HCT116 (cell line): Measurements from ENCODE around the gene NFIC. TPM values are rescaled to one million over a fixed set of nuclear protein-coding genes. Genes with fewer than 3 reads are reported as not detected.

Experiments
- ATAC-seq: fragments of 200-7000 bp; cut with Tn5 transposase; 2 replicates; pipeline ENCODE4 v1.9.1; 2020; ENCODE audit warnings: mild to moderate bottlenecking, moderate library complexity
- BruUV-seq: library from RNA; stranded (reverse); fragments of 400-500 nt; replicated peaks from 2 replicates; lab custom pipeline; 2021; lab: Mats Ljungman, UMichigan
- CTCF ChIA-PET: fragments of 300-600 bp; sonication (Branson Sonifier 250); formaldehyde crosslinking; loops from one replicate; lab custom pipeline; 2021; ENCODE audit warnings: antibody characterized with exemption; lab: Charles Lee
- POLR2A ChIA-PET: fragments of 300-600, 350-600 bp; sonication (Branson Sonifier 250); formaldehyde crosslinking; loops from one replicate; lab custom pipeline; 2021; ENCODE audit warnings: antibody characterized with exemption; lab: Charles Lee
- RAD21 ChIA-PET, 2 experiments: fragments of 300-600 bp; sonication (Branson Sonifier 250); formaldehyde crosslinking; loops; one replicate each; lab custom pipeline; 2023; ENCODE audit warnings: low total read pairs in 2 of 2; ENCODE audit not compliant: uncharacterized antibody in 2 of 2, unreplicated experiment in 2 of 2, low non-redundant PET in 1 of 2; lab: Charles Lee
- DNase-seq: peaks from one replicate; pipeline ENCODE4 v3.0.0-alpha.2; 2010; ENCODE audit warnings: low read depth, low spot score
- H2AFZ ChIP-seq: fragments of 200-600 bp; shearing (Covaris generic), sonication (generic); 2 replicates; pipeline ENCODE4 v1.6.1; 2017; ENCODE audit warnings: low read depth, mixed run types, mixed read lengths, antibody characterized with exemption, low read length; ENCODE audit not compliant: poor library complexity, severe bottlenecking
- H3K27ac ChIP-seq: 2 replicates; pipeline ENCODE4 v1.5.1; 2012; ENCODE audit warnings: low read depth, low read length
- H3K27me3 ChIP-seq: fragments of 200-600 bp; sonication (generic); 2 replicates; pipeline ENCODE4 v1.6.1; 2016; ENCODE audit warnings: mixed run types, low read length, mixed read lengths; ENCODE audit not compliant: insufficient read depth
- H3K36me3 ChIP-seq, 2 experiments: fragments of 200-500 bp in 1 of 2; fragments of 200-600 bp in 1 of 2; sonication (Bioruptor generic) in 1 of 2; sonication (generic) in 1 of 2; 2 replicates each; pipeline versions ENCODE4 v1.5.1 to v1.6.1; 2014 to 2016; ENCODE audit warnings: low read length in 2 of 2, inconsistent platforms in 1 of 2, mixed read lengths in 1 of 2, mixed run types in 1 of 2; ENCODE audit not compliant: insufficient read depth in 2 of 2, control insufficient read depth in 1 of 2
- H3K4me1 ChIP-seq, 2 experiments: fragments of 200-600 bp in 1 of 2; sonication (generic) in 1 of 2; 2 replicates each; pipeline versions ENCODE4 v1.5.1 to v1.6.1; 2012 to 2017; ENCODE audit warnings: low read length in 2 of 2, inconsistent platforms in 1 of 2, mild to moderate bottlenecking in 1 of 2, mixed read lengths in 1 of 2, mixed run types in 1 of 2, moderate library complexity in 1 of 2; ENCODE audit not compliant: insufficient read depth in 2 of 2, control insufficient read depth in 1 of 2
- H3K4me2 ChIP-seq: fragments of 200-600 bp; sonication (generic); 2 replicates; pipeline ENCODE4 v1.6.1; 2017; ENCODE audit warnings: mixed run types, low read length, mixed read lengths
- H3K4me3 ChIP-seq, 2 experiments: fragments of 200-600 bp in 1 of 2; sonication (generic) in 1 of 2; replicated peaks in 1 of 2; 2 replicates each; pipeline ENCODE4 v1.5.1; 2011 to 2016; ENCODE audit warnings: low read length in 2 of 2, control low read depth in 1 of 2, low read depth in 1 of 2, mild to moderate bottlenecking in 1 of 2, mixed read lengths in 1 of 2, mixed run types in 1 of 2
- H3K79me2 ChIP-seq: fragments of 200-600 bp; sonication (generic); 2 replicates; pipeline ENCODE4 v1.6.1; 2017; ENCODE audit warnings: mild to moderate bottlenecking, mixed run types, low read length, moderate library complexity, mixed read lengths; ENCODE audit not compliant: insufficient read depth
- H3K9ac ChIP-seq: fragments of 200-600 bp; sonication (generic); 2 replicates; pipeline ENCODE4 v1.6.1; 2016; ENCODE audit warnings: low read length, mixed read lengths
- H3K9me2 ChIP-seq: fragments of 200-600 bp; sonication (generic), shearing (Covaris generic); 2 replicates; pipeline ENCODE4 v1.6.1; 2017; ENCODE audit warnings: mixed run types, mild to moderate bottlenecking, moderate library complexity; ENCODE audit not compliant: insufficient read depth
- H3K9me3 ChIP-seq, 2 experiments: fragments of 200-500 bp in 1 of 2; fragments of 200-600 bp in 1 of 2; sonication (Bioruptor generic) in 1 of 2; sonication (generic) in 1 of 2; 2 replicates each; pipeline ENCODE4 v1.6.1; 2014 to 2017; ENCODE audit warnings: low read length in 2 of 2, mixed read lengths in 2 of 2, inconsistent platforms in 1 of 2, low read depth in 1 of 2, mild to moderate bottlenecking in 1 of 2, mixed run types in 1 of 2, moderate library complexity in 1 of 2; ENCODE audit not compliant: control insufficient read depth in 1 of 2, insufficient read depth in 1 of 2
- H4K20me1 ChIP-seq: fragments of 200-600 bp; sonication (generic), shearing (Covaris generic); 2 replicates; pipeline ENCODE4 v1.6.1; 2017; ENCODE audit warnings: mixed run types, mild to moderate bottlenecking, moderate library complexity; ENCODE audit not compliant: insufficient read depth
- CBX3 ChIP-seq: IDR thresholded peaks from 2 replicates; pipeline ENCODE4 v1.6.1; 2012; ENCODE audit warnings: low read depth
- EZH2 ChIP-seq: fragments of 200-600 bp; sonication (generic); IDR thresholded peaks from 2 replicates; pipeline ENCODE4 v1.6.1; 2017; ENCODE audit warnings: antibody characterized with exemption, mixed run types
- JUND ChIP-seq: IDR thresholded peaks from 2 replicates; pipeline ENCODE4 v1.6.1; 2012
- POLR2A ChIP-seq: IDR thresholded peaks from 2 replicates; pipeline ENCODE4 v1.7.0; 2011; ENCODE audit warnings: borderline replicate concordance; ENCODE audit not compliant: insufficient read depth, insufficient read length; ENCODE audit errors: extremely low read depth
- SP1 ChIP-seq: IDR thresholded peaks from 2 replicates; pipeline ENCODE4 v1.6.1; 2012; ENCODE audit warnings: low read depth
- SRF ChIP-seq: IDR thresholded peaks from 2 replicates; pipeline ENCODE4 v1.6.1; 2012; ENCODE audit warnings: low read depth
- intact Hi-C: fragments of 100-400 bp; cut with micrococcal nuclease; formaldehyde crosslinking; loops from 2 replicates; pipeline ENCODE4 v1.10.0; 2022
- total RNA-seq: library from RNA; stranded (reverse); gene quantifications from one replicate; pipeline ENCODE4 v1.2.1, GENCODE V29; 2021; ENCODE audit not compliant: unreplicated experiment
- TF ChIP-seq, protein P1 (sequence below): IDR thresholded peaks from 2 replicates; pipeline ENCODE4 v1.6.1; 2012
- TF ChIP-seq, protein P2 (sequence below): IDR thresholded peaks from 2 replicates; pipeline ENCODE4 v1.6.1; 2011; ENCODE audit warnings: mild to moderate bottlenecking, low read length, moderate library complexity; ENCODE audit not compliant: insufficient replicate concordance; ENCODE audit errors: extremely low read depth
- TF ChIP-seq, protein P3 (sequence below), 3 experiments: fragments of 200-600 bp in 1 of 3; sonication (generic) in 1 of 3; IDR thresholded peaks in 2 of 3; conservative IDR thresholded peaks in 1 of 3; 2 replicates each; pipeline ENCODE4 v1.5.1; 2012 to 2017; ENCODE audit warnings: low read depth in 2 of 3, low read length in 2 of 3, antibody characterized with exemption in 1 of 3, borderline replicate concordance in 1 of 3, control low read depth in 1 of 3, mild to moderate bottlenecking in 1 of 3, mixed read lengths in 1 of 3, mixed run types in 1 of 3, moderate library complexity in 1 of 3; ENCODE audit not compliant: insufficient read depth in 1 of 3

Gene NFIC
- total RNA-seq, 1 experiment from 2014 or later, result 116 TPM

DNA sequence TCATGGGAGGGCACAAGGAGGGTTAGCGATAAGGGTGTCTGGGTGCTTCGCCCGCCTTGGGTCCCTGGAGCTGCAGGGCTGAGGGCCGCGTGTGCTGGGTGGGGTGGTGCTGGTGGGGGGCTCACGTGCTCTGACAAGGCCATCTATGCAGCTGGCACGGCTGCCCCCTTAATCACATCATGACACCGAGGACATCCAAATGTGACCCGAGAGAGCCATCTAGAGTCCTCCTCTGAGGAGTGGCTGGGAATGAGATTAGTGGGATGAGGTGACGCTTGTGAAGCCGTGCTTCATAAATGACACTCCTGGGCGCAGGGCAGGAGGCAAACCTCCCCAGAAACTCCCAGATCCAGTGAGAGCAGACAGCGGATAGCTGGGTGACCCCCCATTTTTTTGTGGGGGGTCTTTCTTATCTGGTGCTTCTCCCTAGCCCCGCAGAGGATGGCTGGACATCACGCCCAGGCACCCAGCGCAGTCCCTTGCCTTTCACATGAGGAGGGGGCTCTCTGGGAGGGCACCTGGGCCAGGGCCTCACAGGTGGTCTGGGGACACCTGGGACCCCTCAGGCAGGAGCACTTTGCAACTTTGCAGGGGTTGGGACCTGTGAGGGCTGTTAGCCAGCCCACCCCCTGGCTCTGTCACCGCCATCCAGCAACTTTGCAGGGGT, 146.3 kb downstream of the NFIC start:
- intact Hi-C loops, result no loop called here
- POLR2A ChIA-PET, result no interaction called here
- no peaks in the 10 kb centered on the region for H3K9me2 ChIP-seq
- no peak overlapping the region for H3K4me2 ChIP-seq
- CTCF ChIA-PET, result no interaction called here
- H3K9me3 ChIP-seq, result no peaks in the 10 kb centered on the region
- RAD21 ChIA-PET, result no interaction called here
- TF ChIP-seq POLR2A (no peak), CBX3 (no peak), SRF (no peak), JUND (no peak), EZH2 (no peak), SP1 (no peak)
- TF ChIP-seq, protein P1, sequence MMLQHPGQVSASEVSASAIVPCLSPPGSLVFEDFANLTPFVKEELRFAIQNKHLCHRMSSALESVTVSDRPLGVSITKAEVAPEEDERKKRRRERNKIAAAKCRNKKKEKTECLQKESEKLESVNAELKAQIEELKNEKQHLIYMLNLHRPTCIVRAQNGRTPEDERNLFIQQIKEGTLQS, result no peak
- TF ChIP-seq, protein P2, sequence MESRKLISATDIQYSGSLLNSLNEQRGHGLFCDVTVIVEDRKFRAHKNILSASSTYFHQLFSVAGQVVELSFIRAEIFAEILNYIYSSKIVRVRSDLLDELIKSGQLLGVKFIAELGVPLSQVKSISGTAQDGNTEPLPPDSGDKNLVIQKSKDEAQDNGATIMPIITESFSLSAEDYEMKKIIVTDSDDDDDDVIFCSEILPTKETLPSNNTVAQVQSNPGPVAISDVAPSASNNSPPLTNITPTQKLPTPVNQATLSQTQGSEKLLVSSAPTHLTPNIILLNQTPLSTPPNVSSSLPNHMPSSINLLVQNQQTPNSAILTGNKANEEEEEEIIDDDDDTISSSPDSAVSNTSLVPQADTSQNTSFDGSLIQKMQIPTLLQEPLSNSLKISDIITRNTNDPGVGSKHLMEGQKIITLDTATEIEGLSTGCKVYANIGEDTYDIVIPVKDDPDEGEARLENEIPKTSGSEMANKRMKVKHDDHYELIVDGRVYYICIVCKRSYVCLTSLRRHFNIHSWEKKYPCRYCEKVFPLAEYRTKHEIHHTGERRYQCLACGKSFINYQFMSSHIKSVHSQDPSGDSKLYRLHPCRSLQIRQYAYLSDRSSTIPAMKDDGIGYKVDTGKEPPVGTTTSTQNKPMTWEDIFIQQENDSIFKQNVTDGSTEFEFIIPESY, result no peak
- TF ChIP-seq, protein P3, sequence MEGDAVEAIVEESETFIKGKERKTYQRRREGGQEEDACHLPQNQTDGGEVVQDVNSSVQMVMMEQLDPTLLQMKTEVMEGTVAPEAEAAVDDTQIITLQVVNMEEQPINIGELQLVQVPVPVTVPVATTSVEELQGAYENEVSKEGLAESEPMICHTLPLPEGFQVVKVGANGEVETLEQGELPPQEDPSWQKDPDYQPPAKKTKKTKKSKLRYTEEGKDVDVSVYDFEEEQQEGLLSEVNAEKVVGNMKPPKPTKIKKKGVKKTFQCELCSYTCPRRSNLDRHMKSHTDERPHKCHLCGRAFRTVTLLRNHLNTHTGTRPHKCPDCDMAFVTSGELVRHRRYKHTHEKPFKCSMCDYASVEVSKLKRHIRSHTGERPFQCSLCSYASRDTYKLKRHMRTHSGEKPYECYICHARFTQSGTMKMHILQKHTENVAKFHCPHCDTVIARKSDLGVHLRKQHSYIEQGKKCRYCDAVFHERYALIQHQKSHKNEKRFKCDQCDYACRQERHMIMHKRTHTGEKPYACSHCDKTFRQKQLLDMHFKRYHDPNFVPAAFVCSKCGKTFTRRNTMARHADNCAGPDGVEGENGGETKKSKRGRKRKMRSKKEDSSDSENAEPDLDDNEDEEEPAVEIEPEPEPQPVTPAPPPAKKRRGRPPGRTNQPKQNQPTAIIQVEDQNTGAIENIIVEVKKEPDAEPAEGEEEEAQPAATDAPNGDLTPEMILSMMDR (IDR thresholded peaks at IDR 0.05 in 2 of 3, conservative IDR thresholded peaks at IDR 0.05 in 1 of 3; ENCODE audit: borderline replicate concordance in 1 of 3, insufficient read depth in 1 of 3, low read depth in 2 of 3, low read length in 2 of 3), result no peak
- ATAC-seq (no peak), DNase-seq (no peak)
- peaks cover 15 to 23% of the 10 kb centered on the region in 2 experiments for H3K4me1 ChIP-seq
- no peak overlapping the region for H2AFZ ChIP-seq
- peaks cover 2 to 12% of the 10 kb centered on the region in 2 experiments; a peak in 2 of 4 replicates for H3K36me3 ChIP-seq
- H3K4me3 ChIP-seq, result no peak overlapping the region
- no TSS peak for BruUV-seq
- H3K9ac ChIP-seq, result no peak overlapping the region
- H4K20me1 ChIP-seq, result no peaks in the 10 kb centered on the region
- peaks cover 95% of the 10 kb centered on the region for H3K79me2 ChIP-seq
- no peaks in the 10 kb centered on the region for H3K27me3 ChIP-seq
- H3K27ac ChIP-seq, result no peak overlapping the region
